GM18511 (cell line): ENCODE measurements around the gene POLR1H.
A peak's percentile ranks its signal among the peaks of the same experiment; 100 is the strongest.

Source experiments
- ATAC-seq: cut with Tn5 transposase; IDR thresholded peaks from one replicate; pipeline ENCODE4 v1.9.1; 2021; ENCODE audit warnings: mild to moderate bottlenecking, moderate library complexity; ENCODE audit not compliant: unreplicated experiment

The POLR1H gene

GRCh38 chr6:30061858-30062458, 893 bp downstream of the POLR1H start:
- ATAC-seq: peak; percentile 22

GRCh38 chr6:30062471-30063178, 1.6 kb downstream of the POLR1H start:
- no peak for ATAC-seq

- ATAC-seq: no peak
Observed at GRCh38 chr6:30063315-30063714, 2.2 kb downstream of the POLR1H start.

- no peak for ATAC-seq
Observed at GRCh38 chr6:30066082-30066481, 5.0 kb downstream of the POLR1H start.

- ATAC-seq: peak; percentile 97
Observed at GRCh38 chr6:30066577-30067459, 5.8 kb downstream of the POLR1H start, which contains the start of gene PPP1R11. Gene PPP1R11, plus strand, starts transcription at chr6:30067198. Its CDS starts 213 bp downstream, at chr6:30067411.

GRCh38 chr6:30067460-30068139, 6.5 kb downstream of the POLR1H start:
- no peak for ATAC-seq

GRCh38 chr6:30071081-30071818, 10.2 kb downstream of the POLR1H start:
- ATAC-seq: no peak

GRCh38 chr6:30071858-30072257, 10.8 kb downstream of the POLR1H start:
- ATAC-seq: no peak

GRCh38 chr6:30073489-30074235, 12.6 kb downstream of the POLR1H start:
- ATAC-seq: no peak

GRCh38 chr6:30074331-30075093, 13.4 kb downstream of the POLR1H start:
- ATAC-seq: no peak

- ATAC-seq: no peak
Observed at GRCh38 chr6:30075094-30075789, 14.2 kb downstream of the POLR1H start, which contains the start of gene RNF39. Gene RNF39, minus strand, starts transcription at chr6:30075769. Its CDS starts 184 bp downstream, at chr6:30075585.

- no peak for ATAC-seq
Observed at GRCh38 chr6:30075790-30076732, 15.0 kb downstream of the POLR1H start.

- no peak for ATAC-seq
Observed at GRCh38 chr6:30077218-30077617, 16.2 kb downstream of the POLR1H start.

GRCh38 chr6:30087876-30088275, 26.8 kb downstream of the POLR1H start:
- no peak for ATAC-seq

GRCh38 chr6:30091577-30092381, 30.7 kb downstream of the POLR1H start:
- ATAC-seq: no peak

GRCh38 chr6:30092852-30093543, 31.9 kb downstream of the POLR1H start:
- no peak for ATAC-seq
